Activated CD8-positive, alpha-beta memory T cell treated with anti-CD3 and anti-CD28 coated beads for 48 hours (primary cell): Measurements from ENCODE around the gene MMP8.

Experiments used
- DNase-seq, 3 experiments: peaks; one replicate each; pipeline ENCODE4 v3.0.0-alpha.2; 2020; ENCODE audit warnings: low read depth in 2 of 3, low spot score in 2 of 3

The MMP8 gene

GRCh38 chr11:102722821-102723220, 1.9 kb downstream of the MMP8 start:
- no peak for DNase-seq

GRCh38 chr11:102719620-102720277, 5.0 kb downstream of the MMP8 start:
- no peak for DNase-seq

GRCh38 chr11:102717280-102717679, 7.5 kb downstream of the MMP8 start:
- DNase-seq = no peak

GRCh38 chr11:102716527-102716926, 8.2 kb downstream of the MMP8 start:
- DNase-seq = no peak

DNA sequence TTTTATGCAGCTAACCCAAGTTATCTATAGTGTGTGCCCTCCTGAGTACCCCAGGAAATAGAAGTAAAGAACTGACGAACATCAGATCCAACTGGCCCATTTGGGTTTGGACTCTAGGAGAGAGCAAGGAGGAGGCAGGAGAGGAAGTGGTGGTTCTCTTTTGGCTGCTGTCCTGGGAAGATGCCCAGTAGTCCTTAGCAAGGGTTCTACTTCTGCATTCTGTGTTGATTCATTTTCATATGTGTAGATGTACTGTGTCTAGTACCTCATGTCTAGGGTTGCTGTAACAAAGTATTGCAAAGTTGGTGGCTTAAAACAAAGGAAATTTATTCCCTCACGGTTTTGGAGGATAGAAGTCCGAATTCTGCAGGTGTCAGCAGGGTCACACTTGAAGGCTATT, 12.6 kb downstream of the MMP8 start:
- DNase-seq = no peak

DNA sequence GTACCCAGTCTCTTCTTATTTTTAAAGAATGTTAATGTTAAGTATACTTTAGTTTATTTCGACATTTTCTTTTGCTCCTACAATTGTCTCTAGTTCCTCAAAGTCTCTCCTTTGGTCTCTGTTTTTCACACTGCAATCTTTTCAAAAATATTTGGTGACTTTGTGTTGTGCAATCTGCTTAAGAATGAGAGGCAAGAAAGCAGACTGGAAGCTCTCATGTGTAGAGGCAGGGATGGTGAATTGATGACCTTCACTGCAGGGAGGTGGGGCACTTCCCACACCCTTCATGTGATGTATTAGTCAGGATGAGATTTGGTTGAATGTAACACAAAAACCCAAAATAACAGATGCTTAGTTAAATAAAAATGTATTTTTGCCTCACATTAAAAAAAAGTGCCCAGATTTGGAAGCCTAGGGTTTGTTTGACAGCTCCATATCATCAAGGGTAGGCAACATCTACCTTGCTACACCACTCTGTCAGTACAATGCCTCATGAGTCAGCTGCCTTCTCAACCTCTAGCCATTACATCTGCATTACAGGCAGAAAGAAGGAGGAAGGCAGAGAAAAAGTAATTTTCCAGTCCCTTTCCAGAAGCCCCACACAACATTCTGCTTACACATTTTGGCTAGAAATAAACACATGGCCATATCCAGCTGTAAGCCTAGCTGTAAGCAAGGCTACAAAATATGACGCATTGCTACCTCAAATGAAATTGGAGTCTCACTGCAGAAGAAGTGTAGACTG, 15.4 kb downstream of the MMP8 start:
- DNase-seq = no peak

GRCh38 chr11:102708654-102709053, 16.1 kb downstream of the MMP8 start:
- no peak for DNase-seq

DNA sequence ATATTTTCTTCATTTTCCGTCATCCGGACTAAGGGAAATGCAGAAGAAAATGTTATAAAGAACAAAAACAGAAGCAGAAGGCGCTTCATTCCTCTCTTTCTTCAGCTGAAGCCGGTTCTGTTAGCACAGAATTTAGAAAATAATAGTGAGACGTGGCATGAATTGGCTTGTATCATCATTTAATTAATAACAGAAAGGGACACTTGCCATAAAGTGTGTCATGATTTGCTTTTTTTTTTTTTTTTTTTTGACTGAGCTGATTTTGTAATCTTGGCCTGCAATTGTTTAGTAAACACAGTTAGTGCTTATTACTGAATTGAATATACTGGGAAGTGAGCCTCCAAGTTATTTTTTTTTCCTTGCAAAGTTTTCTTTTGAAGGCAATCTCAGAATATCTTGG, 19.1 kb downstream of the MMP8 start, which contains the start of gene MMP27:
TSS of gene MMP27 (minus strand) at position 144 of the 400 bp plus-strand sequence. CDS start at position 89, 55 bp downstream.
- no peak for DNase-seq

GRCh38 chr11:102704841-102705240, 19.9 kb downstream of the MMP8 start:
- DNase-seq = no peak

DNA sequence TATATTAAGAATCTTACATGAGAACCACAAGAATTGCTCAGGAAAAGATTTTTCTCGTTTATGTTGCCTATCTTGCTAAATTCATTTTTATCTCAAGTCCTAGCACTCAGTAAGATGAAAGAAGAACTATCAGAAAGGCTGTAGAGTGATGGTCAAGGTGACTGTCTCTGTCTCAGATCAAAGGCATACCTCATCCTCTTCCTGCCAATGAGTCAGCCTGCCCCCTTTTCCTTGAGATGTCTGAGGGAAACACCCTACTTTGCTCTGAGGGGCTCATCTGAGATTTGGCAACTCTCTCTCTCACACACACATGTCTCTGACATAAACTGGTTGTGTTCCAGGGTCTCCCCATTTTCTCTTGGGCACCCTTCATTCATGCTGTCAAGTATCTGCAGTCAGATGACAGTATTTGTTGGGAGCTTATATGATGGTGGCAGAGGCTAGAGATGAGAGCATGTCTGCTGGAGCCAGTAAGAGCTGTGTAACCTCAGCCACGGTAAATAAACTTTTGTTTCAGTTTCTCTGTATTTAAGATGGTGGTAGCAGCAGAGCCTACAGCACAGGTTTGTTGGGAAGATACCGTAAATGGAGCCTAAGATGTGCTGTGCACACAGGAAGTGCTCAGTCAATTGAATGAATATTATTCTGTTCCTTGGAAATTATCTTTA, 20.8 kb downstream of the MMP8 start:
- DNase-seq = no peak

DNA sequence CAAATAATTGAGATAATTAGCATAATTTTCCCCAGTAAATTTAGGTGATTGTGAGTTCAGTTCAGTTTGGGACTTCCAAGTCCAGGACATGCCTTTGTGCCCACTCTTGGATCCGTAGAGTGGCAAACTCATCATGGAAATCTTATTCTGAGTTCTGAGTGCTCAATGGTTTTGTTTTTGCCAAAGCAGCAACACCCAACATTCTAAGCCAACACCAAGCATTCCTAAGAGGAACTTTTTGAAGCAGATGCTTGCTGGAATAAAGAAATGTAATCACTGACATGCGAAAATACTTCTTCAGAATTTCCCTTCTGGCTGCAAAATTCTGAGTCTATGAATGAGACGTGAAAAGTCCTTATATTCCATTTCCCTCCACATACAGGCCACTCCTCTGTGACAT, 29.6 kb downstream of the MMP8 start:
- no peak for DNase-seq

- no peak for DNase-seq
These were observed 39.0 kb downstream of the MMP8 start for GRCh38 chr11:102685754-102686153.

- no peak for DNase-seq
These were observed 39.4 kb downstream of the MMP8 start for GRCh38 chr11:102685338-102685737.

- DNase-seq = no peak
These were observed 41.5 kb downstream of the MMP8 start for GRCh38 chr11:102683277-102683676.

DNA sequence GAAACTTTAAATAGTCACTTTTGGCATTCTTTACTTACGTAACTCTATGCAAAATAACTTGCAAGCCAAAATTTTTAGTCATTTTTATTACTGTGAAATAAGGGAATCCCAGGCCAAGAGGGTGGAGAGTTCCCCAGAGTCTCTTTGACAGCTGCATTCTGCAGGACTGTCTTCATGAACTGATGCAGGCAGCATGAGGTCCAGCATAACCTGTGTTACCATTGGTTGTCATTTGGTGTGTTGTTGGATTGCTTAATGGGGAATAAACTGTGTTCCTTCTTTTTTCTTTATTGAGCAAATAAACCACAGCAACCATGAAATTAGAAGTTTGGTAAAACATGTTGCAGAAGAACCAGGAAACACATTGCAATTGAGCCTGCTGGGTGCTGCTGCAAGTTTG, 43.8 kb downstream of the MMP8 start:
- DNase-seq = no peak

GRCh38 chr11:102678022-102678421, 46.7 kb downstream of the MMP8 start:
- no peak for DNase-seq

GRCh38 chr11:102676084-102676483, 48.7 kb downstream of the MMP8 start:
- DNase-seq = no peak

DNA sequence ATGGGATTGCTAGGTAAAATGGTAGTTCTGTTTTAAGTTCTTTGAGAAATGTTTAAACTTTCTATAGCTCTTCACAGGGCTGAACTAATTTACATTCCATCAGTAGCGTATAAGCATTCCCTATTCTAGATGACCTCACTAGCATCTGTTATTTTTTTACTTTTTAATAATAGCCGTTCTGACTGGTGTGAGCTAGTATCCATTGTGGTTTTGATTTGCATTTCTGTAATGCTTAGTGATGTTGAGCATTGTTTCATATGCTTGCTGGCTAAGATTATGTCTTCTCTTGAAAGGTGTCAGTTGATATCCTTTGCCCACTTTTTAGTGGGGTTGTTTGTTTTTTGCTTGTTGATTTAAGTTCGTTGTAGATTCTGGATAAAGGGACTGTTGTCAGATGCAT, 55.1 kb downstream of the MMP8 start:
- no peak for DNase-seq

GRCh38 chr11:102666331-102666957, 58.3 kb downstream of the MMP8 start:
- peak in 1 of 3 experiments; percentile 10 for DNase-seq

- no peak for DNase-seq
These were observed 60.6 kb downstream of the MMP8 start for GRCh38 chr11:102664001-102664752.

DNA sequence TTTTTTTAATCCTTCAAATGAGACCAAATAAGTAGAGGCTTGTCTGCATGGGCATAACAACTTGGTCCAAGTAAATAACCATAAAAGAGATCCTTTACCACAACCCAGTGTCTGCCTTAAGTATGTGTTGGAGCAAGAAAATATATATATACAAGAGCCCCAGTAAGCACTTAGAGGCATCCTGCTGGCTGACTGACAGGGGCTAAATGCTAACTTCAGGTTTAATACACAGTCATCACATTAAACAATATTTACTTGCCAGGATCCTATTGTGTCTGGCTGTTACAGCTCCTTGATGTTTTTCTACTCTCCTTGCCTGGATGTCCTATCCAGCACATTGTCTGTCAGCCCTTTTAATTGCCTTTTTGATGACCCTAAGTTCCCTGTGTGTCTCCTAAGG, 62.1 kb downstream of the MMP8 start:
- DNase-seq = no peak
